Neural cell (in vitro differentiated cells): ENCODE results near the gene MYL12B. TPM values are rescaled to one million over a fixed set of nuclear protein-coding genes. Genes with fewer than 3 reads are reported as not detected.

Experiments
- H2AFZ ChIP-seq: fragments of 200-600, 300-800 bp; sonication (generic), shearing (Covaris generic); 2 replicates; pipeline ENCODE4 v1.6.0; 2014; ENCODE audit warnings: low read depth, mild to moderate bottlenecking, antibody characterized with exemption, low read length, moderate library complexity
- H3F3A ChIP-seq: fragments of 200-600 bp; shearing (Covaris generic); 2 replicates; pipeline ENCODE4 v1.6.1; 2016; ENCODE audit warnings: mild to moderate bottlenecking, moderate library complexity, mixed read lengths, antibody characterized with exemption, low read length; ENCODE audit not compliant: insufficient read depth, poor library complexity, severe bottlenecking
- H3K27ac ChIP-seq: fragments of 200-600, 300-800 bp; sonication (generic), shearing (Covaris generic); 2 replicates; pipeline ENCODE4 v1.5.1; 2014; ENCODE audit warnings: mild to moderate bottlenecking, low read length, moderate library complexity
- H3K27me3 ChIP-seq: fragments of 300-800, 200-600 bp; sonication (generic), shearing (Covaris generic); 2 replicates; pipeline ENCODE4 v1.6.0; 2014; ENCODE audit warnings: mild to moderate bottlenecking, low read depth, low read length, moderate library complexity; ENCODE audit not compliant: insufficient read depth
- H3K36me3 ChIP-seq: fragments of 300-800, 200-600 bp; sonication (generic), shearing (Covaris generic); 2 replicates; pipeline ENCODE4 v1.5.1; 2014; ENCODE audit warnings: mild to moderate bottlenecking, antibody characterized with exemption, low read length, moderate library complexity; ENCODE audit not compliant: insufficient read depth
- H3K4me2 ChIP-seq: fragments of 300-800, 200-600 bp; sonication (generic), shearing (Covaris generic); 2 replicates; pipeline ENCODE4 v1.6.0; 2014; ENCODE audit warnings: mild to moderate bottlenecking, low read length
- H3K4me3 ChIP-seq: fragments of 300-800, 200-600 bp; sonication (generic), shearing (Covaris generic); 2 replicates; pipeline ENCODE4 v1.5.1; 2014; ENCODE audit warnings: mild to moderate bottlenecking, low read length, moderate library complexity
- H3K79me2 ChIP-seq: fragments of 200-600 bp; shearing (Covaris generic); replicated peaks from 2 replicates; pipeline ENCODE4 v1.6.0; 2014; ENCODE audit warnings: mild to moderate bottlenecking, low read length, moderate library complexity; ENCODE audit not compliant: insufficient read depth
- H3K9ac ChIP-seq: fragments of 300-800, 200-600 bp; sonication (generic), shearing (Covaris generic); 2 replicates; pipeline ENCODE4 v1.6.1; 2016; ENCODE audit warnings: mild to moderate bottlenecking, low read length, mixed read lengths
- H3K9me2 ChIP-seq: fragments of 200-600 bp; shearing (Covaris generic); 2 replicates; pipeline ENCODE4 v1.6.1; 2016; ENCODE audit warnings: mild to moderate bottlenecking, low read length, mixed read lengths; ENCODE audit not compliant: insufficient read depth
- H3K9me3 ChIP-seq: fragments of 200-600, 300-800 bp; sonication (generic), shearing (Covaris generic); 2 replicates; pipeline ENCODE4 v1.6.1; 2016; ENCODE audit warnings: mild to moderate bottlenecking, mixed run types, low read length, moderate library complexity, mixed read lengths
- H4K20me1 ChIP-seq: fragments of 200-600 bp; shearing (Covaris generic); 2 replicates; pipeline ENCODE4 v1.6.1; 2016; ENCODE audit warnings: mild to moderate bottlenecking, mixed run types; ENCODE audit not compliant: insufficient read depth
- CTCF ChIP-seq: fragments of 450-650 bp; IDR thresholded peaks from 2 replicates; pipeline ENCODE4 v1.5.1; 2014; ENCODE audit warnings: antibody characterized with exemption, mild to moderate bottlenecking, moderate library complexity; ENCODE audit not compliant: poor library complexity, severe bottlenecking
- EP300 ChIP-seq: fragments of 450-650 bp; conservative IDR thresholded peaks from 2 replicates; pipeline ENCODE4 v1.6.1; 2014; ENCODE audit warnings: antibody characterized with exemption, mild to moderate bottlenecking, moderate library complexity; ENCODE audit not compliant: poor library complexity, severe bottlenecking
- EZH2 ChIP-seq: fragments of 200-600, 300-800 bp; shearing (Covaris generic), sonication (generic); IDR thresholded peaks from 2 replicates; pipeline ENCODE4 v1.6.1; 2014; ENCODE audit warnings: antibody characterized with exemption, low read length, borderline replicate concordance, mild to moderate bottlenecking; ENCODE audit not compliant: insufficient read depth, poor library complexity, severe bottlenecking
- MXI1 ChIP-seq: fragments of 450-650 bp; conservative IDR thresholded peaks from 2 replicates; pipeline ENCODE4 v1.6.1; 2014; ENCODE audit warnings: antibody characterized with exemption, mild to moderate bottlenecking; ENCODE audit not compliant: poor library complexity, severe bottlenecking
- POLR2AphosphoS5 ChIP-seq: IDR thresholded peaks from 2 replicates; pipeline ENCODE4 v1.6.1; 2012
- RAD21 ChIP-seq: fragments of 450-650 bp; conservative IDR thresholded peaks from 2 replicates; pipeline ENCODE4 v1.6.1; 2014; ENCODE audit warnings: antibody characterized with exemption, mild to moderate bottlenecking, moderate library complexity
- REST ChIP-seq: IDR thresholded peaks from 2 replicates; pipeline ENCODE4 v1.6.1; 2012; ENCODE audit warnings: borderline replicate concordance
- SMC3 ChIP-seq: fragments of 450-650 bp; conservative IDR thresholded peaks from 2 replicates; pipeline ENCODE4 v1.6.1; 2014; ENCODE audit warnings: antibody characterized with exemption, mild to moderate bottlenecking, moderate library complexity; ENCODE audit not compliant: poor library complexity
- TAF1 ChIP-seq: IDR thresholded peaks from 2 replicates; pipeline ENCODE4 v1.6.1; 2012; ENCODE audit warnings: low read depth
- polyA plus RNA-seq: library from polyadenylated mRNA; depleted of rRNA; stranded (reverse); fragments of >200 nt; gene quantifications from 2 replicates; pipeline ENCODE4 v1.2.3, GENCODE V29; 2014

MYL12B gene
- polyA plus RNA-seq, 1 donor from 2014 or later, result 384 TPM

- Histone ChIP-seq H3K4me3 (no peak overlapping the region), H4K20me1 (no peaks in the 10 kb centered on the region), H2AFZ (no peak overlapping the region), H3K36me3 (no peaks in the 10 kb centered on the region), H3K9me2 (no peaks in the 10 kb centered on the region), H3K9ac (no peak overlapping the region), H3F3A (no peaks in the 10 kb centered on the region), H3K9me3 (no peaks in the 10 kb centered on the region), H3K79me2 (no peaks in the 10 kb centered on the region), H3K4me2 (no peak overlapping the region), H3K27ac (no peak overlapping the region), H3K27me3 (no peaks in the 10 kb centered on the region)
- no peak for TF ChIP-seq EZH2
- no peak for TF ChIP-seq SMC3
- no peak for TF ChIP-seq POLR2AphosphoS5
- TF ChIP-seq EP300, result no peak
- TF ChIP-seq RAD21, result no peak
- no peak for TF ChIP-seq TAF1
- TF ChIP-seq MXI1, result no peak
- TF ChIP-seq REST, result no peak
- no peak for TF ChIP-seq CTCF
These were observed 48.5 kb upstream of the MYL12B start for GRCh38 chr18:3213300-3214059.

- Histone ChIP-seq H3K4me3 (no peak overlapping the region), H3K9me2 (no peaks in the 10 kb centered on the region), H3K79me2 (no peaks in the 10 kb centered on the region)
These were observed 46.9 kb upstream of the MYL12B start for GRCh38 chr18:3214855-3215637.

More at GRCh38 chr18:3214855-3215637, 46.9 kb upstream of the MYL12B start:
- Histone ChIP-seq H3K9ac (no peak overlapping the region), H3K27me3 (no peaks in the 10 kb centered on the region), H3K4me2 (no peak overlapping the region), H3K27ac (no peak overlapping the region), H3F3A (no peaks in the 10 kb centered on the region), H3K9me3 (no peaks in the 10 kb centered on the region), H3K36me3 (no peaks in the 10 kb centered on the region), H2AFZ (no peak overlapping the region), H4K20me1 (no peaks in the 10 kb centered on the region)
- TF ChIP-seq SMC3 (no peak), MXI1 (no peak), POLR2AphosphoS5 (no peak), EP300 (no peak), CTCF (no peak), EZH2 (no peak), REST (no peak), TAF1 (no peak), RAD21 (no peak)
